DOHH2 (cell line): Measurements from ENCODE around the gene YIF1A.

Experiments used
- CTCF ChIP-seq: fragments of 200-600 bp; sonication (generic); IDR thresholded peaks from one replicate; pipeline ENCODE4 v1.5.1; 2014; ENCODE audit warnings: antibody characterized with exemption, mild to moderate bottlenecking, low read depth, low read length; ENCODE audit not compliant: poor library complexity, severe bottlenecking
- EZH2phosphoT487 ChIP-seq: fragments of 200-600 bp; sonication (generic); IDR thresholded peaks from 2 replicates; pipeline ENCODE4 v1.6.1; 2017; ENCODE audit warnings: borderline replicate concordance, mild to moderate bottlenecking, antibody characterized with exemption, low read length, moderate library complexity, mixed read lengths

DNA sequence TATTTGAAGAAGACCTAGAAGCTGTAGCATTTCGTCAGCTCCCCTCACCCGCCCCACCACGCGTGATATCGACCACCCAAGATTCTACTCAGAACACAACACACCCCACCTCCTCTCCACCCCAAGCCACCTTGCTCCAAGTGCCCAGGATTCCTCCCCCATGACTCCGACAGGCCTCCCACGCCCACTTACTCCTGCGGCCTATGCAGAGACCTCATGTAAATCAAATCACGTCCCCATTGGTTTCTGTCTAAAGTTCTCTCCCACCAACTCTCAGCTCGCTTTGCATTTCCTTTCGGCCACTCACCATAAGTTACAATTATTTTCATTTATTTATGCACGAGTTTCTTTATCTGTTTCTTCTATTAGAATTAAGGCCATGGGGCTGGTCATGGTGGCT lies 13.7 kb upstream of the YIF1A start:
- TF ChIP-seq CTCF (no peak), EZH2phosphoT487 (no peak)
